NCI-H187 (cell line): Measurements from ENCODE around the gene NOD2.

Source experiments
- DNase-seq, 2 experiments: peaks; one replicate each; lab custom pipeline; 2025; lab: John Stamatoyannopoulos, UW

Gene NOD2

DNA sequence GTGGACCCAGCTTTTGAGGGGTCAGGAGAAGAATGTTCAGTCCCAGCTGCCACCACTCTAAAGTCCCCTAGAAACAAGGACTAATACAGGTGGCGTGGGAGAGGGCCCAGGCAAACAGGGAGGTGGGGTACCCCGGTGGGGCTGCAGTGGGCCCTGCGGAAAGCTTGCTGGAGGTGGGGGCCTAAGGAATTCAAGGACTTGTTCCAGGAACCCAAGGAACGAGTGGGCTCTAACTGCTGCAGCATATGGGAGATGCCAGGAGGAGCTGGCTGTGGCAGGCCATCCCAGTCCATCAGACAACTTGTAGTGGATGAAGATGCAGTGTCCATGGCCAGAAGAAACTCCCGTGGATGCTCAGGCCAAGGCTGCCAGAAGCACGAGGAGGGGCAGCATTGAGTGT lies 22.9 kb upstream of the NOD2 start:
- no peak for DNase-seq

DNA sequence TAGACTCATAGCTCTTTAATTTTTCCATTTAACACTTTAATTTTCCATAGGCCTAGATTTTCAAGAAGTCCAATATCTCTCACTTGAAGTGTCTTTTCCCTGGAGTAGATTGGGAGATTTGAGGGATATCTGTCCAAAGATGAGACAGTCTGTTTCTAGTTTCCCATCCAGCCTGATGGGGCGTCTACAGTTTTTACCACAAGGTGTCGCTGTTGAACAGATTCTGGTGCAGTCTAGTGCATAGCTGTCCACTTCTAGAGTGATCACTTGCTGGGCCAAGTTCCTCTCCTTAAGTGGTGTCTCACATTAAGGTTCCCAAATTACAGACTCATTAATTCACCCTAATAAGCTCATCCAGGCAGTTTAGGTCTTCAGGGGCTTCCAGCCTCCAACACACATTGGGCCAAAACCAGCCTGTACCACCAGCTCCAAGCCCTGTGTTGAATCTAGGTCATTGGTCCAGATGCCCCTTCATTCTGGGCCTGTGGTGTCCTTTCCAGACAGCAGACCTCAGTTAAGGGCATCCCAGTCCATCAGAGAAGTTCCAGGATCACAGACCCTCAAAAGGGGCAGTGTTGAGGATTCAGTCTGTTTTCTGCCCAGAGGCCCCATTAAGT lies 21.7 kb upstream of the NOD2 start:
- DNase-seq: no peak

DNA sequence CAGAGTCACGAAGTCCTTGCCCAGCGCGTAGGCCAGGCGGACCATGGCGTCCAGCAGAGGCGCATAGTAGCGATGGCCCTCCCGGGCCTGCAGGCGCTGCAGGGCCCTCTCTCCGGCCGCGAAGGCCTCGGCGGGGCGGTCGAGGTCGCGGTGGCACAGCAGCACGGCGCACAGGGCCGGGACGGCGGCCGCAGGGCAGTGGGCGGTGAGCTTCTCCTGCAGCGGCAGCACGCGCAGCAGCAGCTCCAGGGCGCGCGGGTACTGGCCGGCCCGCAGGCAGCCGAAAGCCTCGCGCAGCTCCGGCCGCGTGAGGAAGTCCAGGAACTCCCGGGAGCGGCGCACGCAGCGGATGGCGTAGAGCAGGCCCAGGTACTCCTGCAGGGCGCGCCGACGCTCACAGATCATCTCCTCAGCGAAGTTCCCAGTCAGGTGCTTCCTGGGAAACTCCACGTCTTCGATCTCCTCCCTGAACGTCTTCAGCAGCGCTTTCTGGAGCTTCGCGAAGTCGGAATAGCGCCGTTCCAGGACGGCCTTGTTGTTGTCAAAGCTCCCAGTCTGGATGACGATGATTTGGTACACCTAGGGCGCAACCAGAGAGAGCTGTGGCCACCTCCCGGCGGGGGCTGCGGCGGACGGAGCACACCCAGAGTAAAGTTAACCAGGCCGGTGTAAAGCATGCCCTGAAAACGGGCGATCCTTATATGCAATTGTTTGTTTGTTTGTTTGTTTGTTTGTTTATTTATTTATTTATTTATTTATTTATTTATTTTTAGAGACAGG lies 19.7 kb upstream of the NOD2 start:
- no peak for DNase-seq

DNA sequence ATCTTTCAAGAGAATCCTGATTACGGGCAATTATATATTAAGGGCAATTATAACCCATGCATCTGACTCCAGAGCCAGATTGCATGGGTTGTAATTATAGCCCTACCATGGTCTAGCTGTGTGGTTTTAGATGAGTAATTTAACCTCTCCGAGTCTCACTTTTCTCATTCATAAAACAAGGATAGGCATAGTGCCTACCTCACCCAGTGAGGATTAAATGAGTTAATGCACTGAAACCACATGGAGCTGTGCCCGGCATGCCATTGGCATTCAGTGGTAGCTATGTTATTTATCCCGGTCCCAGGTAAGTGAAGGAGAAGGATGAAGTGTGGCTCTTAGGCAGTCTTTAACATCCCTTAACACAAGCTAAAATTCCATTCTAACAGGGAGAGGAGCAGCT lies 18.6 kb upstream of the NOD2 start:
- no peak for DNase-seq

DNA sequence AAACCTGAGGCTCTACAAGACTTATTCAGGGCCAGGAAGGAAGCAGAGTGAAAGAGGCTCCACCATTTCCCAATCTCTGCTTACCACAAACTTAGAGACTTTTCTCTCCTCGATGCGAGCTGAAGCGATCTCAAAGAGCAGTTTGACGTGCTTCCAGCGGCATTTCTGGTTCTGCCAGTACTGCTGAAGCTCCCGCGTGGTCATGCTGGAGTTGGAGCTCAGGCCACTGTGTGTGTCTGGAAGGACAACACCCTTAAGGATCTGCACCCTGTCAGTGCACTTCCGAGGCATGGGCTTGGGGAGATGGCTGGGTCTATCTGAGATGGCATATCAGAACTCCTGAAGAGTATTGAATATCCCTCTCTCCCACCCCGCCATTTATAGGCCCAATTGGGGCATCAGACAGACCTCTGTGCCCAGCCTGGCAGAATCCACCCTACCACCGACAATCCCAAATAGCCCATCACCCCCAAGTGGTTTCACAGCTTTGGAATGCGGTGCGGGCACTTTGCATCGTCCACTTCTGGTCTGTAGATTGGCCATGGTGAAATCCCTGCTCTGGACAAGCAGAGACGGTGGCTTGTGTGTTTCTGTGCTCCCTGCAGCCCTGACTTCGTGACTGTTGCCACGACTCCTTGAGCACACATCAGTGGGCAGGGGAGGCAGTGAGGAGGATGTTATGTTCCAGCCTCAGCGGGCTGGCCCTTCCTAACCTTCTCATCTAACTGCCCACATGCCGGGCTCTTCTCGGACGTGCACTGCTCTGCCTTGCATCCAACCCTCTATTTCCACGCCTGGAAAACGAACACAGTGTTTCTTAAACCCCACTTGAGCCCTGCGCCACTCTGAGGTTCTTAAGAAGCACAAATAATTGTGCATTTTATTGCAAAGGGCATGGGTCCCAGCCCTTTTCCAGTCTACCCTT lies 17.5 kb upstream of the NOD2 start:
- no peak for DNase-seq

DNA sequence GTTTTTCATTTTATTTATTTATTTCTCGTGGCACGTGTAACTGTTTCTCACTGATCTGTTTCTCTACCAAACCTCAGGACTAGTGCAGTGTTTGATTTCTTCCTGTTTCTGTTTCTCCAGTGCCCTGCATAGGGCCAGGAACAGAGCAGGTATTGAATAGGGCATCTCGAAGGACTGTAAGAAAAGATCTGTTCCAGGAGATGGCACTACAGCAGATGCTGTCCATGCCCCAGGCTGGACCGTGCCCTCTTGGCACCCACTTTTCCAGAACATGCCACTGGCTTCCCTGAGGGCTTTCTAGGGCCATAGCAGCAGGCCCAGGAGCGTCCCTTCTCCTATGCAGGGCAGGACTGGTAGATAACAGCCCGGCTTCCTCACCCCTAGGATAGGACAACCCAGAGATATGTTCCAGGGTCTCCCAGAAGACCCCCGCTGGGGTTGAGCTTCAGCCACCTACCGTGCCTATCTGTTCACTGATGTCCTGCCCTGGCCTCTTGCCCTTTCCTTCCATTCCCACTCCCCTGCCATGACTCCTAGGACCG lies 16.7 kb upstream of the NOD2 start:
- no peak for DNase-seq

DNA sequence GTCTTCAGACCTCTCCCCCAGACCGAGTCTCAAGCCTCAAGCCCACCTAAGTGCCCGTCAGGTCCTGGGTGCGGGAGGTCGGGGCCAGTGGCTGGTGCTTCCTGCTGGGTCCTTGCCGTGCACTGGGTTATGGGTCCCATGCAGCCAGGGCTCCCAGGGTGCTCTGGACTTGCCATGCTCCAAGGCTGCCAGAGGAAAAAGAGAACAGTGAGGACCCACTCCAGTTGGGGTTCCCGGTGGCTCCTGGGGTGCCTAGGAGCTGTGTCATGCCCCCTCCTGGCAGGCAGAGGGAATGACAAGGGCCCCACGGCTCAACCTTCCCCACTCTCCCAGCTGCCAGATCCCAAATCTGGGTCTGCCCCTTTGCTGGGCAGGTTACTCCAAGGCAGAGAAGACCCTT lies 16.1 kb upstream of the NOD2 start:
- DNase-seq: no peak

DNA sequence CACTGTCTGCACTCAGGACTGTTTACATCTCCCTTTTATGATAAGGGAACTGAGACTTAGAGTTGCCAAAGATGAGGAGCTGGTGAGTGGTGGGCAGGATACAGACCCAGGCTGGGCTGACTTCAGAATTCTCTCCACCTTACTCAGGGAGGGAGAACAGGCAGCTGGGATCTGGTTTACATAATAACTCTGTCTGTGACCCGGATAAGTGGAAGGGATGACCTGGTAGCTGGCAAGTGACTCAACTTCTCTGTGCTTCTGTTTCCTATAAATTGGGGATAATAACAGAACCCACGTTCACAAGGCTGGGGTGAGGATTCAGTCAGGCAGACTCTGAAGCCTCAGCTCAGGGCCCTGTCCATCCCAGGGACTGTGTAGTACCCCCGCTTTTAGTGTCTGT lies 14.9 kb upstream of the NOD2 start:
- DNase-seq: no peak

DNA sequence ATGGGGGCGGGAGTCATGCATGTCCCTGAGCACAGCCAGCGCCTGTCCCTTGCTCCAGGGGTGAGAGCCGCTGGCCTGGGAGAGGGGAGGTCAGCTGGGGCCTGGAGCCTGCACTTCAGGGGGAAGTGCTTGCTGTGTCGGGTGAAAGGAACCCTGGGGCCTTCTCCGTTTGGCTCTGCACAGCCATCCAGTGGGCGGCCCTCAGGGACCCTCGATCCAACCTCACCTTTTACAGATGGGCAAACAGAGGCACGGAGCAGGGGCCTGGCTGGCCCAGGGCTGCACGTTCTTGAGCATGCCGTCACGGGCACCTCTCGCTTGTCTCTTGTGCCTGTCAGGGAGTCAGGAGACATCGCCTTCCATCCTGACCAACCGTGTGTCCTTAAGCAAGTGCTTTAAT lies 14.1 kb upstream of the NOD2 start:
- no peak for DNase-seq

DNA sequence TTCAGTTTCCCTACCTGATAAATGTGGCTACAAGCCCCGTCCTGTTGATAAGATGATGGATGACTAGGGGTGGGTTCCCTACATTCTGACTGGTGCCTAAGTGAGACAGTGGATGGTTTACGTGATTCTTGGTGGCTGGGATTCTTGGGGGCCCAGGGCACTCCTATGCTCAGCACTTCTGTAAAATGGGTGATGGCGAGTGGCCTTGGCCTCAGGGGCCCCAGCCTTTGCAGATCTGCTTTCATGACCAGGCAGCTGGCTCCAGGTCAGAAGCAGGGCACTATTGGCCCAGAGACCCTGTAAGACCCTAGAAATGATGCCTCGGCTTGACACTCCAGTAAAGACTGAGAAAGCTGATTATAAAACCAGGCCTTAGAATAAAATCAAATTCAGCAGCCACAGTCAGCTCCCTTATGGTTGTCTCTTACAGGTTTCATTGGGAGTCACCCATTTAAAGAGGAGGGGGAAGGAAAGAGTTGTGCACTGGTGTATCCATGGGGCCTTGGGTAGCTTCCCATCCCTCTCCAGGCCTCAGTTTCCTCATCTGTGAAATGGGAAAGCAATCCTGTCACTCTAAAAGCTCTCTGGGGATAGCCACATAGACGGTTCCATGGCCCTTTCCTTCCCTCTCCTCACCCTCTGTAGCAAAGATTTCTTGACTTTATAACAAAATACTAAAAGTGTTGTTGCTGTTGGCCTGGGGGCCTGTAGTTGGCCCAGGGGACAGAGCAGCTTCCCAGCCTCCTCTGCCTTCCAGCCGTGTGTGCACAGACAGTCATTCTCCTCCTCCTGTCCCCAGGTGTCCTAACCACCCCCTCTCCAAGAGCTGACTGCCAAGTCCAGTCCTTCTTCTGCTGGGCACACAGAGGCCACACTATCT lies 13.5 kb upstream of the NOD2 start:
- DNase-seq: no peak

DNA sequence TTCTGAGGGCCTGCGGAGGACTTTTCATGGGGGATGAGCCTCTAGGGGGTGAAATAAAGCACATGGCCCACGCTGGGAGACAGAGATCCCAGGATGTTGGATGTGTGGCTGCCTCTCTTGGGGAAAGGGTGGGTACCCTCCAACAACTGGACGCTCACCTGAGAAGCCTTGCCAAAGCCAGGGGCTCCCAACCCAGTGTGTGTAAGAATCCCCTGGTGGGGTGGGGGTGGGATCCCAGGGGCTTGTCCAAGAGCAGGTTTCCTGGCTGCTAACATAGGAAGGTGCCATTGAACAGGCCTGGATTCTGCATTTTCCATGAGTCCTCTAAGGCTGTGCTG lies 12.9 kb upstream of the NOD2 start:
- DNase-seq: no peak

DNA sequence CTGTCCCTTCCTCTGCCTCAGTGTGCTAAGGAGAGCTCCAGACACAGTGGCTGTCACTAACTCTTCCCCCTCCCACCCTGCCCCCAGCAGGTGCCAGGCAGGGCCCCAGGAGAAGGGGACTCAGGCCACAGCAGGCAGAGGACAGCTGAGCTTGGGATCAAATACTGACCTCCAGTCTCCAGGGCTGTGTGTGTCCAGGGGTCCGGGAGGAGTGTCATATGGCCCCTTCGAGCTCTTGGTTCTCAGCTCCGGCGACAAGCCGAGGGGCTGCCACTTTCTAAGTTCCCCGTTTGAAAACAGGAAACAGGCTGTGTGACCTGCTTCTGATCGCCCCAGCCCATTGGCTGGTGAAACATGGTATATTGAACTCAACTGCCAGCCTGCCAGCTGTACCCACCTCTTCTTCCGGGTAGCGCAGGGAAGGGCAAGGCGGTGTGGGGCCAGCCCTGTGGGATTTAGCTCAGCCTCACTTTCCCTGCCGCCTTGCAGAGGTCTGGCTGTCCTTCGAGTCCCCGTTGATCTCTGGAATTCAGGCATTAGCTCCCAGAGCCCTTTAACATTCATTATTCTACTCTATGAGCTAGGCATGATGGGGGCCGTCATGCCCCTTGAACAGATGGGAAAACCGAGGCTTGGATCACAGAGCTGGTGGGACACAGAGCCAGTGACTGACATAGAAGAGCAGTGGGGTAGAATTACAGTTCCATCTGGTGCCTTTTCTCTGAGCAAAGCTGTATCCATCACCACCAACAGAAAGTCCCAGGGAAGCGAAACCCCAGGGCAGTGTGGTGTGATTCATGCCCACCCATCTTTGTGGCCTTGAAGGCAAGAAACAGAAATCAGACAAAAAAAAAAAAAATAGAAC lies 12.2 kb upstream of the NOD2 start, which contains the start of gene SNX20:
TSS of gene SNX20 (minus strand) at position 292 of the 865 bp plus-strand sequence. CDS start 3,786 bp downstream, outside the sequence.
- DNase-seq: no peak

DNA sequence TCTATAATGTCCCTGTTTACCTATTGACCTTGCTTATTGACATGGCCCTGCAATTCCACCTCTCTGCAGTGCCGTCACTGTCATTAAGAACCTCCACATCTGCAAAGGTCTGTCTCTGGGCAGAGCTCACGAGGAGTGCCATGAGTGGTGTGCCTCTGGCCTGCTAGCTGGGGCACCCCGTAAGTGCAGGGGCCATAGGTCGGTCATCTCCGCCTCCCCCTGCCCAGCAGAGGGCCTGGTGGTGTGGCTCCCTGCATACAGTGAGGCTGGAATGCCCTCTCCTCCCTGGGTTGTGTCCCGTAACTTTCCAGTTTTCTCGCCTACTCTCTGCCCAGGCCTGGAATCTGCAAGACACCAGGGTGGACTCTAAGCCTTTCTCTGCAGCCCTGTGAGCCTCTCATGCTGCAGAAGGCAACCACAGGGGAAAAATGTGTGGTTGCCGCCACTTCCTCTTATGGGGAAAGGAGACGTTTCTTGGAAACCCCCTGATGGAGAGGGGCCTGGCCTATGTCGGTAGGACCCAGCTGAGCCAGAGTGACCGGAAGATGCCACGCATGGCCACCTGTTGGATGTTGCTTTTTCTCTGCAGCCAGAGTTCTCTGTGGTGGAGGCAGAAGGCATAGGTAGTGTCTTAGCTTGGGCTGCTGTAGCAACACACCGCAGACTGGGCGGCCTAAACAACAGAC lies 9.6 kb upstream of the NOD2 start:
- no peak for DNase-seq

DNA sequence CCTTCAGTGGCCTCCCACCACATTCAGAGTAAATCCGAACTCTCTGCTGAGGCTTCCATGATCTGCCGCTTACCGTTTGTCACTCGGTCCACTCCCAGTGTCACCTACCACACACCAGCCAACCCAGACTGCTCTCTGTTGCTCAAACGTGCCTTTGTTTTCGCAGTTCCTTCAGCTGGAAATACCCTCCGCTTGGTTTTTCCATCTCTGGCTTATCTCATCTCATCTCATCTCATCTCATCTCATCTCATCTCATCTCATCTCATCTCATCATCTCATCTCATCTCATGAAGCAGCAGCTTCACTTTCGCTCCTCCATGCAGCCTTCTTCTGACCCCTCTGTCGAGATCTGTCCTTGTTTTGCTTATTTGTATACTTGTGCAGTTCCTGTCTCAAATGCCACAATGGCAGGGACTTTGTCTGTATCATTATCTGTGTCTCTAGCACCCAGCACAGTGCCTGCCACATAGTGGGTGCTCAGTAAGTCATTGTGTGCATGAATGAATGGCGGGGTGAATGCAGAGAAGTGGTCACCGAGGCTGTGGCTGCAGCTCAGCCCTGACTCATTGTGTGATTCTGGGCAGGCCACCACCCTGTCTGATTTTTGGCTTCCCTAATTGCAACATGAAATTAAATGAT lies 8.5 kb upstream of the NOD2 start:
- no peak for DNase-seq

DNA sequence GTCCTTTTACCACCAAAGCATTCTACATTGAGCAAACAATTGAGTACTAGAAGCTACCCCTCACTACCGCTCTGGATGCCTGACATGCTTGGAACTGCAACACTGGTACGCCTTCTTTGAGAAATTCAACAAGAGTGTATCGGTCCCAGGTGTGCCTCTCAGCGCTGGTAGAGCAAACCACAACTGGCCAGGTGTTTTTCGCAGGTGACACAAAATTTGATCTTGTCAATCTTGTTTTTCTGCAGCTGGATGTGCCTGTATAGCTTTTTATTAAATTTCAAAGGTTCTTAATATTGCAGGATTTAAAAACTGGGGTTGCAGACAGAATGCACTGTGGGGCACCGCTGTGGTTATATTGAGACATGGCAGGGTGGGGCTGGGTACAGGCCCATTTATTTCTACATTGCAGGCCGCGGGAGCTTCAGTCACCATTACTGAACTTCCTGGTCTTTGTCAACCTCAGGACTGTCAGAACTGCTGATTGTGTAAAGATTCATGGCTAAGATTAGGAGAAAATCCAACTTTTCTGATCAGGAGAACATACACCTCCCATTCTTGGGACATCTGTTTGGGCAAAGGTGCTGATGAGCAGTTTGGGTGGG lies 7.8 kb upstream of the NOD2 start:
- no peak for DNase-seq

DNA sequence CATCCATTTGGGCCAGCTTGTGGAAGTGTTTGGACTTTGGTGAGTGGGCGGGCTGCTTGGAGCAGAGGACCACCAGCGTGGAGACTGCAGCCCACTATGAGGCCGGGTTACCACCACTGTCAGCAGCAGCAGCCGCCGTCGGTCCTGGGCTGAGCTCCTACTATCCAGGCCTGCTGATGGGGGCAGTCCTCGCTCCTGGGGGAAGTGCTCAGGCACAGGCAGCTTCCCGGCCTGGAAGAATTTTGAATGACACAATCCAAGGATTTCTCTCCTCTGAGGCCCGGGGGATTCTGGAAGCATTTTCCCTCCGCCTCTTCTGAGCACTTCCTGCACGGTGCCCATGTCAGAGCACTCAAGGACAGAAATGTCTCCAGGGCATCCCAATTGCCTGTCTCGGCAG lies 5.3 kb upstream of the NOD2 start:
- DNase-seq: no peak

DNA sequence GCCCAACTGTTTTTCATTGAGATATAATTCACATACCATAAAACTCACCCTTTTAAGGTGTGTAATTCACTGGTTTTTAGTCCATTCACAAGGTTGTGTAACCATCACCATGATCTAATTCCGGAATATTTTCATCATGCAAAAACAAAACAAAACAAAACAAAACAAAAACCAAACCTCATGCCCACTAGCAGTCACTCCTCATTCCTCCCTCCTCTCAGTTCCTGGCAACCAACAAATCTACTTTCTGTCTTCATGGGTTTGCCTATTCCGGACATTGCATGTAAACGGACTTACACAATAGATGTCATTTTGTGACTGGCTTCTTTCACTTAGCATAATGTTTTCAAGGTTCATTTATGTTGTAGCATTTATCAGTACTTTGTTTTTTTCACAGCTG lies 4.5 kb upstream of the NOD2 start:
- DNase-seq: no peak

DNA sequence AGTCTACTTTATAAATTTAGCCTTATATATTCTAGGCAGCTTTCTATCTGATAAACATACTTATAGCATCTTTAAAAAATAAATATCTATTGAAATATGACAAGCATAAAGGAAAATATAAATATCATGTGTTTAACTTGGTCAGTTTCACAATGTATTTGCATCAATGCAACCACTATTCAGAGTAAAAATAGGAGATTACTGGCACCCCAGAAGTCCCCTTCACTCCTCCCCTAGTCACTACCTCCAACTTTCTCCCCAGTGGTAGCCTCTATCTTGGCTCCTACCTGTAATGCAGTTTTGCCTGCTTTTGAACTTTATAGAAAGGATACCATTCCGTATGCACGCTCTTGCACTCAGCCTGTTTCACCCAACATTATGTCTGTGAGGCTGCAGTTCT lies 3.2 kb upstream of the NOD2 start:
- DNase-seq: no peak

DNA sequence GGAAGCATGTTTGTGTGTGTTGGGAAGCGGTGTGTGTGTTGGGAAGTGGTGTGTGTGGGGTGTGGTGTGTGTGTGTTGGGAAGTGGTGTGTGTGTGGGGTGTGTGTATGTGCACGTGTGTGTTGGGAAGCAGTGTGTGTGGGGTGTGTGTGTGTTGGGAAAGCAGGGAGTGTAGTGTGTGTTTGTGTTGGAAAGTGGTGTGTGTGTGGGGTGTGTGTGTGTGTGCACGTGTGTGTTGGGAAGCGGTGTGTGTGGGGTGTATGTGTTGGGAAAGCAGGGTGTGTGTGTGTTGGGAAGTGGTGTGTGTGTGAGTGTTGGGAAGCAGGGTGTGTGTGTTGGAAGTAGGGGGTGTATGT lies 785 bp upstream of the NOD2 start:
- no peak for DNase-seq
